Measurements from ENCODE around the gene AKIRIN2.

Gene AKIRIN2

GRCh38 chr6:87654122-87654521 lies 47.9 kb downstream of the AKIRIN2 start:
- DNase-seq = no peak

- DNase-seq = no peak
These were observed 48.7 kb downstream of the AKIRIN2 start for GRCh38 chr6:87653074-87653962.

GRCh38 chr6:87645080-87645479 lies 57.0 kb downstream of the AKIRIN2 start:
- no peak for DNase-seq

- no peak for DNase-seq
These were observed 60.9 kb downstream of the AKIRIN2 start for GRCh38 chr6:87641065-87641692.

- no peak for DNase-seq
These were observed 62.7 kb downstream of the AKIRIN2 start for GRCh38 chr6:87639373-87639772.

GRCh38 chr6:87637106-87637505 lies 64.9 kb downstream of the AKIRIN2 start:
- DNase-seq = no peak

GRCh38 chr6:87636315-87636714 lies 65.7 kb downstream of the AKIRIN2 start:
- DNase-seq = no peak

- DNase-seq = no peak
These were observed 68.2 kb downstream of the AKIRIN2 start for GRCh38 chr6:87633851-87634250.

- DNase-seq = no peak
These were observed 71.3 kb downstream of the AKIRIN2 start for GRCh38 chr6:87630746-87631145.

GRCh38 chr6:87628881-87629280 lies 73.2 kb downstream of the AKIRIN2 start:
- no peak for DNase-seq

GRCh38 chr6:87628424-87628823 lies 73.6 kb downstream of the AKIRIN2 start:
- DNase-seq = no peak
